Ramos (cell line): ENCODE results near the gene PPM1B.
"Not testable (repeated sequence)": the region's sequence is repeated elsewhere in the genome, so short reads cannot be mapped to it uniquely, and the experiment has no call there.

Experiments
- in situ Hi-C: fragments of 300-500 bp; cut with MboI; formaldehyde crosslinking; loops from one replicate; pipeline ENCODE4 v1.14.3; 2022; ENCODE audit warnings: low sequenced_read_pairs; ENCODE audit not compliant: unreplicated experiment

The PPM1B gene

DNA sequence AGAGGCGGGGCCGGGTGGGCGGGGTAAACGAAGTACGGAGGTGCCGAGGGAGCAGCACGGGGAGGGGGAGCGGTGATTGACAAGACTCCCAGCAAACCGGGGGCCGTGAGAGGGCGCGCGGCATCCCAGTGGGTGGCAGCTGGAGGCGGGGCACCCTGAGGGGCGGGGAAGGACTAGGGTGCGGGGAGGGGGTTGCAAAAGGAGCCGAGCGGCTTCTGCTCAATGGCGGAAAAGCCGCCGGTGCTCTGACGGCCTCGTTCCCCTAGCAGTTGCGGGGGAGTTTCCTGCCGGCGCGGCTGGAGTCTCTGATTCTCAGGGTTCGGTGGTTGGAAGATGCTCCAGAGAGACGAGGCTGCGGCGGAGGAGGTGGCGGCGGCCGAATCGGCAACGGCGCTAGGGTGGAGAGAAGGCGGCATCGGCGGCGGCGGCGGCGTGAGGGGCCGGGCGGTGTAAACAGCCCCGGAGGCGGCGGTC is at the start of gene PPM1B:
Gene PPM1B, plus strand, starts transcription at position 195 of the 474 bp plus-strand sequence. CDS start 32,325 bp downstream, outside the sequence.
- in situ Hi-C loops = no loop called here

DNA sequence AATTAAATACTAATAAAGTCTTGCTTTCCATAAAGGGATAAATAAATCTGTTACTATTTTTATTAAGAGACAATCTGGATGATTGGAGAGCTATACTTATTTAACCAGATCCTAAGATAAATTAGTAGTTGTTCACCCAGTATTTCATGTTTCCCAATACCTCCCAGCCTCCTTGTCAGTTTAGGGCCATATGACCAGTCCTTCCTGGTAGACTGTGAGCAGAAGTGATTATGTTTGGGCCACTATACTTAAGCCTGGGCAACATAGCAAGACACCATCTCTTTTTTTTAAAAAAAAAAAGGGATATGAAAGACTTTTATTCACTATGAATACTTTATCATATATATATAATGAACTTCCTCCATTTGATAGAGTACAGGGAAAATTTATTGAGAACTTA is 48.8 kb upstream of the PPM1B start:
- in situ Hi-C loops = no loop called here

DNA sequence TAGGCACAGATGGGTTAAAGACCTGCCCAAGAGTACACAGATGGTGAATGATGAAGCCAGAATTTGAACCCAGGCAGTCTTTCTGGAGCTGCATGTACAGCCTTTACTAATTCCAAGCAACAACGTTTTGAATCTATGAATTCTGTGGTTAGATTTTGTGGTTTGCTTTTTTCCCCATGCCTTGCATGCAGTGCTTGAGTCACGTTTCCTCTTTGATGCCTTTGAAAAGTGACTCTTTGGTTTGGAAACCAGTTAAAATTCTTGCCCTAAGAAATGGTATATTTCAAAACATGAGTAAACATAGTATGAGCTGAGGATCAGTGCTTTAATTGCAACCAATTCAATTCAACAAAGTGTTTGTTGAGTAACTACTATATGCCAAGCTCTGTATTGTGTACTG is 48.2 kb upstream of the PPM1B start:
- in situ Hi-C loops = no loop called here

DNA sequence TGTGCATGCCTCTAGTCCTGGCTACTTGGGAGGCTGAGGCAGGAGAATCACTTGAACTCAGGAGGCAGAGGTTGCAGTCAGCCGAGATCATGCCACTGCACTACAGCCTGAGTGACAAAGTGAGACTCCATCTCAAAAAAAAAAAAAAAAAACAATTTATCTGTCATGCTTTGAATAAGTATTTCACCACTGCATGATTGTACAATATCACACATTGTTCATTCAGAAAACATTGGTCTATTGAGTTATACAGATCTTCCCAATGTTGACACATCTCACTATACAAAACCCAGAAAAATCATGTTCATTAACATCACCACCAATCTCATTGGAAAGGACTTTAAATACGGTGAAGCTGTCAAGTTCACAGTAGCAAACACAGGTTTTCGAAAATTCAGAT is 46.8 kb upstream of the PPM1B start:
- in situ Hi-C loops = no loop called here

DNA sequence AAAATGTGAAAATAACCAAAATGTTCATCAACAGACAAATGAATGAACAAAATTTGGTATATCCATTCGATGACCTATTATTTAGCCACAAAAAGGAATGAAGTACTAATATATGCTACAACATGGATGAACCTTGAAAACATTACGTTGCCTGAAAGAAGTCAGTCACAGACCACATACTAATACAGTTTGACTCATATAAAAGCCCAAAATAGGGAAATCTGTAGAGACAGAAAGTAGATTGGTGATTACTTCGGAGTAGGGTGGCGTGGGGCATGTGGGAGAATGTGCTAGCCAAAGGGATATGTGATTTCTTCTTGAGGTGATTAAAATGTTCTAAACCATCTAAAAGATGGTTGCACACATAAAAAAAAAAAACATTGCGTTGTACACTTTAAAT is 44.2 kb upstream of the PPM1B start:
- in situ Hi-C loops = no loop called here

DNA sequence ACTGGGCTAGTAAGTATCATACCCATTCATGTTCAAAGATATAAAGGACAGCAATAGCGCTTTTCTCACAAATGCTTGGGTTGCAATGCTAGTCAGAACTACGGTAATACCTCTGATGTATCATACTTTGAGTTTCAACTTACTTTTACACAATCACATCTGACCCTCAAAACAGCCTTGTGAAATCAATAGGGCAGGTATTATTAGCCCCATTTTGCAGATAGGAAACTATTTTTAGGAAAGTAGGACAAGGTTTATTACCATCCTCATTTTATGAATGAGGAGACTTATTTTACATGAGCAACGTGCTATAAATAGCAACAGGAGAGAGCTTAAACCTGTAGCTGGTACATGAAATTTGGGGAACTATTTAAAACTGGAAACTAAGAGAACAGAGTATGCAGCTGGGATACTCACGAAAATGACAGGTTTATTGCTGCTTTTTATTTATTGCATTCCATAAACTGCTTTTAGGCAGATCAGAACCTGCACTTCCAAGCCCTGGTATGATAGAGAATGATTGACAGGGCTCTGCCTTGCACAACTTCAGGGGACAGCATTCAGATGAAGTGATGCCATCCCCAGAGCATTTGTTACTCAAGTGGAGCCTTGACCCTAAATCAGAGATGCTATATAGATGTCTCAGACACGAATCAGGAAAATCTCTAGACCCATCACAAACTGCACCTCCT is 42.4 kb upstream of the PPM1B start:
- in situ Hi-C loops = no loop called here

DNA sequence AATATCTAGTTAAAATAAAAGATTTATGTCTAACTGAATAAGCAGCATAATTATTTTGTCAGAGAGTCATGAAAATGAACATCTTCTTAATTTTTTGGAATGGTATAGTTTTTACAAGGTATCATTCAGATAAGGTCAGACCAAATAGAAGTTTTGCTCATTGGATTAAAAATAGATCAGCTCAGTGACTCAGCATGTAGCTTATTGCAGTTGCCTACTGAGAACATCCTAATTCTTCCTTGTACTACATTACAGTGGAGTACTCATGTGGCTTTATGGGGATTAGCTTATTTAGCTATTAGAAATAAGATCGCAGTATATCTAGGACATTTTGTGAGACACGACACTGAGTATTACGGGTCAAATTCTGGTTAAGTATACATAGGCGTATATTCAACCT is 38.2 kb upstream of the PPM1B start:
- in situ Hi-C loops = no loop called here

DNA sequence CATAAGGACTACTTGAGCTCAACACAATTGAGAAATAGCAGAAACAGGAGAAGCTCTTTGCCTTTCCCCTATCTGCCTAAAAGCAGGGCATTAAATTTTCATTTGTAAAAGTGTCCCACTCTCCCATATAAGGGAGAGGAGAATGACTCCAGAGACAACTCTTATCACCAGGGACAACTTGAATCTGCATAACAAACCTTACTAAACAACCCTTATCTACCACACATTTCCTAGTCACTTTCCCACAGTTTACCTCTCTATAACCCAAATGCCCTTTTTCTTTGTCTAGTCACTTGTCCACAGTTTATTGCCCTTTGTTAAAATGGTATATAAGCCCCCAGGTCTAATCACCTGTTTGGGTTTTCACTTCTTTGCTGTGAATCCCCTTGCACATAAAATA is 37.5 kb upstream of the PPM1B start:
- in situ Hi-C loops = no loop called here

DNA sequence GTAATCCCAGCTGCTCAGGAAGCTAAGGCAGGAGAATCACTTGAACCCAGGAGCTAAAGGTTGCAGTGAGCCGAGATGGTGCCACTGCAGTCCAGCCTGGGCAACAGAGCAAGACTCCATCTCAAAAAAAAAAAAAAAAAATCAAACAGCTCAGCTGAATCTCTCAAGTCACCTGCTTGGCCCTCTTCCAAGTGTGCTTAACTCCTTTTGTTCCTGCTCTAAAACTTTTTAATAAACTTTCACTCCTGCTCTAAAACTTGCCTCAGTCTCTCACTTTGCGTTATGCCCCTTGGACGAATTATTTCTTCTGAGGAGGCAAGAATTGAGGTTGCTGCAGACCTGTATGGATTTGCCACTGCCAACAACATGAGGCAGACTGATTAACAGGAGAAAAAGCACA is 35.1 kb upstream of the PPM1B start:
- in situ Hi-C loops = not testable (repeated sequence)

DNA sequence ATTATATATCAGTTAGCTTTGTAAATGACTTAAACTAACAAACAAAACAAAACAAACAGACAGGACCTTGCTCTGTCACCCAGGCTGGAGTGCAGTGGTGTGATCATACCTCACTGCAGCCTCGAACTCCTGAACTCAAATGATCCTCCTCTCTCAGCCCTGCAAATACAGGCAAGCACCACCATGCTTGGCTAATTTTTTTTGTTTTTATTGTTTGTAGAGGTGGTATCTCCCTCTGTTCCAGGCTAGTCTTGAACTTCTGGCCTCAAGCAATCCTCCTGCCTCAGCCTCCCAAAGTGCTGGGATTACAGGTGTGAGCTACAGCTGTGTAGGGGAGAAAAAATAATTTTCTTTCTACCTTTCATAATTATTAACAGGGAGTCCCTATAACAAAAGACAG is 33.8 kb upstream of the PPM1B start:
- in situ Hi-C loops = no loop called here

DNA sequence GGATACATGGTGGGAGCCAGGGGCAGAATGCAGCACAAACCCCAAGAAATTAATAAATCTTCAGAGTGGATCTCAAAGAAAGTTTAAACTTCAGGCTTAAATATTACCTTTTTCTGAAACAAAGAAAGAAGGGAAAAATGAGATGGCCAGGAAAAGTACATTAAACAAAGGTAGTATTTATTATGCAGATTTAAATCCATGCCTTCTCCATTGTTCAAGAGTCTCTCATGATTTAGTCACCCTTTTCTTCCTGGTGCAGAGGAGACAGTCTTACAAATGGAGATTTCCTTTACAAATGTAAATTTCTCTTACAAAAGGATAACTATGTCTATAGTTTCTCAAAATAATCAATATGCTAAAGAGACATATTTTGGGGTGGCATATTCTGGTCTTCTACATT is 33.4 kb upstream of the PPM1B start:
- in situ Hi-C loops = no loop called here

DNA sequence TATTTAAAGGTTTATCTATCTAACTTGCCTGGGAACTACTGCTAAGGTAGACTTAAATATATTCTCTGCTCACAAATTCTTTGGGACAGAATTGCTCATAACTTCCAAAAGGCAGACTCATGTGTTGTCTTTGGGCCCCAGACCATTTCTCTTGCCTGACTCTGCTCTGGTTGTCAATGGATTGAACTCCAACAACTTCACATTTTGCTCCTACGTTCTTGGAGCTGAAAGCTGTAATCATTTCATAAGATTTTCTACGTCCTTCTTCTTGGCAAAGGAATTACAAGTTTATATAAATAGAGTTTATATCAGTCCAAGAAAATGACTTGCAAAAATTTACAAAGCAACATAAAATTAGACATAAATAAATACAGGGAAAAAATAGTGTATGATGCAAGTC is 32.9 kb upstream of the PPM1B start:
- in situ Hi-C loops = no loop called here

DNA sequence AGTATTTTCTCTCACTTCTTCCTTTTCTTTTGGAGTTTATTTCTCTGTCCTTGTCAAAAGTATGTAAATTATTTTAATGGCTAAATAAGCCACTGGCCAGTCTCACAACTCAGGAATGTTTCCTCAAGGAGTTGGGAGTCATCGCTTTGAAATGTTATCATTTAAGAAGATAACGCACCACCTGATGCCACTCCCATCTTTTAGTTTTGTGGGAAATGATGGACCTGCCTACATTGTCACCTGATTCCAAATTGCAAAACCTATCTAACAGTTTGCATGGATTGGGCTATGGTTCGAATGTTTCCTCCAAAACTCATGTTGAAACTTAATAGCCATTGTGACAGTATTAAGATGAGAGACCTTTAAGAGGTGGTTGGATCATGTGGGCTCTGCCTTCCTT is 32.4 kb upstream of the PPM1B start:
- in situ Hi-C loops = no loop called here

DNA sequence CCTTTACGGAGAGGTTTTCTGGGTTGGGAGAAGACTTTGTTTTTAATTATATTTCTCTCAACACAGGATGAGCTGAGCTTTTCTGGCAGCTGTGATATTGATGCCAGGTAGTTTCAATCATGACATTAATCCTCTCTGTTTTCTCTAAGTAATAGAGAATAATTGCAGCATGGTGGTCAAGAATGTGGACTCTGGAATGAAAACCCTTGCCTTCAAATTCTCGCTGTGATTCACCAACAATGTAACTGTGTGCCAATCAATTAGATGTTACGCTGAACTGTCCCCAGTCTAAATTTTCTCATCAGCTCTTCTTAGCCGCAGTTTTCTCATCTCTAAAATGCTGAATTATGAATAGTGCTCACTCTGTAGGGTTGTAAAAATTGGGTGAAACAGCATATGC is 31.6 kb upstream of the PPM1B start:
- in situ Hi-C loops = no loop called here

DNA sequence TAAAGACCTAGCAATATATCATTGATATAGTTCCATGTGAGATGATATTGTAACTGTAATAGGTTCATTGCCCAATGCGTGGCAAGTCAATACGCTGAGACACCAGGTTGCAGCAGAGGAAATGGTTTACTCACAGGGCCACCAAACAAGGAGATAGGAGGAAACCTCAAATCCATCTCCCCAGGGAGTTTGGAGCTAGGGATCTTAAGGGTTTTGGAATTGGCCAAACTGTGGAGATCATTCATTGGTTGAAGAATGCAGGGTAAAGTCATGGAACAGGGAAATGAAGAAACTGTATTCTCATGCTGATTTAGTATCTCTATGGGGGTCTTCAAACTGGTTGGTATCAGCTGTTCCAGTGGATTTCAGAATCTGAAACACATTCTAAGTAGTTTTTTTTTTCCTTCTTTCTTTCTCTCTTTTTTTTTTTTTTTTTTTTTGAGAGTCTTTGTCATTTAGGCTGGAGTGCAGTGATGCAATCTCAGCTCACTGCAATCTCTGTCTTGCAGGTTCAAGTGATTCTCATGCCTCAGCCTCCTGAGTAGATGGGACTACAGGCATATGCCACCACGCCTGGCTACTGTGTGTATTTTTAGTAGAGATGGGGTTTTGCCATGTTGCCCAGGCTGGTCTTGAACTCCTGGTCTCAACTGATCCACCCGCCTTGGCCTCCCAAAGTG is 30.7 kb upstream of the PPM1B start:
- in situ Hi-C loops = no loop called here

DNA sequence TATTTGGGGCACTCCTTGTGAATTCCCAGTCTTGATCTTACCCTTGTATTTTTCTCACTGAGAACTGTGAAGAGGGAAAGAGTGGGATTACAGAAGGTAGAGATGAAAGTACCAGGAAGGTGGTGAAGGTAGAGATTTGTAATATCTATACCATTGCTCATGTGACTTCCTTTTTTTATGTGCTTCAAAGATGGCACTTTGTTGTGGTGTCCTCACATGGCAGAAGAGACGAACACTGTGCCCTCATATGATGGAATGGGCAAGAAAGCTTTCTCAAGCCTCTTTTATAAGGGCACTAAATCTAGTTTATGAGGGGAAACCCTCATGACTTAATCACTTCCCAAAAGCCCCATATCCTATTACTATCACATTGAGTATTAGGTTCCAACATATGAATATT is 28.9 kb upstream of the PPM1B start:
- in situ Hi-C loops = no loop called here

DNA sequence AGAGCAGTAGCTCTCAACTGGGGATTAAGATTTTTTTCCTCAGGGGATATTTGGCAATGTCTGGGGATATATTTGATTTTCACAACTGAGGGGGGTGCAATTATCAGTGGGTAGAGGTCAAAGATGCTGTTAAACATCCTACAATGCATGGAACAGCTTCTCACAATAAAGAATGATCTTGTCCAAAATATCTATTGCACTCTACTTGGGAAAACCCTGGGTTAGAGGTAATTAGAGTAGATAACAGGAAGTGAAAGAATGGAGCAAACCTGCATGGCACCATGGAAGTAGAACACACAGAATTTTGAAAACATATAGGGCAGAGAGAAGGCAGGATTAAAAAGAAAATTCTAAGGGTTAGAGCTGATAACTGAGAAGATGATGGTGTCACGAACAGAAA is 26.4 kb upstream of the PPM1B start:
- in situ Hi-C loops = no loop called here

DNA sequence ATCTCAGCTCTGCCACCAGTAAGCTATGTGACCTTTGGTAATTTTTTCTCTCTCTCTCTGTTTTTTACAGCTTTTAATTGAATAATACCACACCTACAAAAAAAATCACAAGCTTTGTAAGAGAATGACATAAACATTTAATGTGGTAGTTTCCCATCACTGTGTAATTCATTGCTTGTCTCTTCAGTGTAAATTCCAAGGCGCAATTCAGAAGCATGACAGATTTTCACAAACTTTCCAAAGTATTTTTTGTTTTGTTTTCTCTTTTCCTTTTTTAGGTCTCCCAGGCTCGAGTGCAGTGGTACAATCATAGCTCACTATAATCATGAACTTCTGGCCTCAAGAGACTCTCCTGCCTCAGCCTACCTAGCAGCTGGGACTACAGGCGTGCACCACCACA is 25.0 kb upstream of the PPM1B start:
- in situ Hi-C loops = no loop called here

DNA sequence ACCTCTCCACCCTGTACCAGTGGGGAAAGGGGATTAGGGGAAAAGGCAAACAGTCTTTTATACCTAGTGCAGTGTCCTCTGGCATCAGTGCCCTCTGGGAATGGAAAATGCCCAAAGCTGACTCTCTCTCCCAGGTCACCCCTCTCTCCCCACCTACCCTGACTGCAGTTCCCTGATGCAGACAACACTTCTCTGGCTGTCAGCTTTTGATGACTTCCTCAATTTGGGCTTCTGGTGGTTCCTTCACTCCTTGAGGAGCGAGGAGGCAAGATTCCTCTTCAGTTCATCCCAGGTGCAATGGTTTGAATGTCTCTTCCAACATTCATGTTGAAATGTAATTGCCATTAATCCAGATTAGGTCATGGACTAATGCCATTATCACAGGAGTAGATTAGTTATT is 19.7 kb upstream of the PPM1B start:
- in situ Hi-C loops = no loop called here

DNA sequence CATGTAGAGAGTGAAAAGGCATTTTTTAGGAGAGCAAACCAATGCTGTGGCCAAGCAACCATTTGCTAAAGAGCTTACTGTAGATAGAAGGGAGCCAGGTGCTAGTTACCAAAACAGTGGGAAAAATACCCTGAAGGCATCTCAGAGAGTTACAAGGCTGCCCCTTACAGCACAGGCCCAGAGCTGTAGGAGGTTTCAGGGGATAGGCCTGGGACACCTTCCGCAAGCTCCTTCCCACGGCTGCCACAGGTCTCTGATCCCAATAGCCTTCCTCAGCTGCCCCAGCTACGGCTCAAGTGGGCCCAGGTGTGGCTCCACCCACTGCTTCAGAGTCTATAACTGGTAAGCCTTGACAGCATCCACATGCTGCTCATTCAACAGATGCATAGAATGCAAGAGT is 18.2 kb upstream of the PPM1B start:
- in situ Hi-C loops = no loop called here

DNA sequence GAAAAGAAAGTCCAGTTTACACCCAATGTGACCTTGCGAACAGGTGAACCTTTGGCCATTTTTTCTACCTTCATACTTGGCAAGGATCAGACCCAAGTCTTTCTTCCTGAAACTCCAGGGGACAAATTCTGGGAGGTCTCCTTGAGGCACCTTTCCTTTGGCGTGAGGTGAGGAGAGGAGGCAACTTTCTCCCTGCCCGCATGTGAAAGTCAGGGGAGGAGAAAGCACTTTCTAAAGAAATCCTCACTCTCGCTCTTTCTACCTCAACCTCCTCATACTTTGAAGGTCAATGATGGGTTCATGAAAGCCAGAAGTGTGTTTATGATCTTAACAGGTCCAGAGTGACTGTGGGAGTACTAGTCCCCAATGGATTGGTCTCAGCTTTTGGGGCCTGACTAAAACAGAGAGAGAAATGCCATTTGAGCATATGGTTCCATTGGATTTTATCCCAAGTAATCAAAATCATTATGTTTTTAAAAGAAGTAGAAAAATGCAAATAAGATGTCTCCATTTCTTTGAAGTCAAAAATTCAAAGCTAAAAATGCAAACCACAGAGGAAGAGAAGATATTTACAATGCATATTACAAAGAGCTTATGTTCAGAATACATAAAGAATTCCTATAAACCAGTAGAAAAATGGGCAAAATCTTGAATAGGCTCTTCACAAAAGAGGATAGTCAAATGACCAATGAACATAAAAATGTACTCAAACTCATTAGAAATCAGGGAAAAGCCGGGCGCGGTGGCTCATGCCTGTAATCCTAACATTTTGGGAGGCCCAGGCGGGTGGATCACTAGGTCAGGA is 15.6 kb upstream of the PPM1B start:
- in situ Hi-C loops = no loop called here
